HL-60 (cell line): ENCODE results near the gene AGO3.

ENCODE experiments used
- CTCF ChIP-seq: IDR thresholded peaks from one replicate; pipeline ENCODE4 v1.5.1; 2011; ENCODE audit warnings: low read length, control low read depth, inconsistent platforms; ENCODE audit not compliant: insufficient read depth
- POLR2AphosphoS5 ChIP-seq: IDR thresholded peaks from 2 replicates; pipeline ENCODE4 v1.6.1; 2012; ENCODE audit warnings: low read depth
- REST ChIP-seq: IDR thresholded peaks from 2 replicates; pipeline ENCODE4 v1.6.1; 2012; ENCODE audit warnings: low read depth; ENCODE audit not compliant: insufficient replicate concordance
- SPI1 ChIP-seq: IDR thresholded peaks from 2 replicates; pipeline ENCODE4 v1.6.1; 2012; ENCODE audit warnings: low read depth, mild to moderate bottlenecking, borderline replicate concordance

- TF ChIP-seq CTCF (no peak), POLR2AphosphoS5 (no peak), SPI1 (no peak), REST (no peak)
Measured at GRCh38 chr1:36101546-36101945, 170.6 kb downstream of the AGO3 start.
